GM18508 (cell line): ENCODE results near the gene SMURF2.
"Not testable (repeated sequence)": the region's sequence is repeated elsewhere in the genome, so short reads cannot be mapped to it uniquely, and the experiment has no call there.

ENCODE experiments used
- ATAC-seq: cut with Tn5 transposase; IDR thresholded peaks from one replicate; pipeline ENCODE4 v1.9.1; 2021; ENCODE audit warnings: moderate number of reproducible peaks; ENCODE audit not compliant: insufficient read depth, unreplicated experiment

The SMURF2 gene

DNA sequence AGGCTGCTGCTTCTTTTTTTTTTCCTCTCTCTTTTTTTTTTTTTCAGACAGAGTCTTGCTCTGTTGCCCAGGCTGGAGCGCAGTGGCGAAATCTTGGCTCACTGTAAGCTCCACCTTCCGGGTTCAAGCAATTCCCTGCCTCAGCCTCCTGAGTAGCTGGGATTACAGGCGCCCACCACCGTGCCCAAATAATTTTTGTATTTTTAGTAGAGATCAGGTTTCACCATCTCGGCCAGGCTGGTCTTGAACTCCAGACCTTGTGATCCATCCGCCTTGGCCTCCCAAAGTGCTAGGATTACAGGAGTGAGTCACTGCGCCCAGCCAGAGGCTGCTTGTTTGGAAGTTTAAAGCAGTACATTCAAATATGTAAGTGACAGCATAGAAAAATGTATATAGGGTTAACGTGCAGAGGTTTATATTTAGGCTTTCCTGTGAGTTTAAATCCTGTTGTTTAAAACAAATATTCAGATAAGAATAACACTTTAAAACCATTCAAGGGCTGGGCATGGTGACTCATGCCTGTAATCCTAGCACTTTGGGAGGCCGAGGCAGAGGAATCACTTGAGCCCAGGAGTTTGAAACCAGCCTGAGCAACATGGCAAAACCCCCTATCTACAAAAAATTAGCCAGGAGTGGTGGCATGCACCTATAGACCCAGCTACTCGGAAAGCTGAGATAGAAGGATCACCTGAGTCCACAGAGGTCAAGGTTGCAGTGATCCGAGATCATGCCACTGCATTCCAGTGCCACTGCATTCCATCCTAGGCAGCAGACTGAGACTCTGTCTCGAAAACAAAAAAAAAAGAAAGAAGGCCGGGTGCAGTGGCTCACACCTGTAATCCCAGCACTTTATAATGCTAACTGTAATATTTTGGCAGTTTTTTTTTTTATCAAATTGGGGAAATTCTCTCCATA lies 6.0 kb upstream of the SMURF2 start:
- not testable (repeated sequence) for ATAC-seq

DNA sequence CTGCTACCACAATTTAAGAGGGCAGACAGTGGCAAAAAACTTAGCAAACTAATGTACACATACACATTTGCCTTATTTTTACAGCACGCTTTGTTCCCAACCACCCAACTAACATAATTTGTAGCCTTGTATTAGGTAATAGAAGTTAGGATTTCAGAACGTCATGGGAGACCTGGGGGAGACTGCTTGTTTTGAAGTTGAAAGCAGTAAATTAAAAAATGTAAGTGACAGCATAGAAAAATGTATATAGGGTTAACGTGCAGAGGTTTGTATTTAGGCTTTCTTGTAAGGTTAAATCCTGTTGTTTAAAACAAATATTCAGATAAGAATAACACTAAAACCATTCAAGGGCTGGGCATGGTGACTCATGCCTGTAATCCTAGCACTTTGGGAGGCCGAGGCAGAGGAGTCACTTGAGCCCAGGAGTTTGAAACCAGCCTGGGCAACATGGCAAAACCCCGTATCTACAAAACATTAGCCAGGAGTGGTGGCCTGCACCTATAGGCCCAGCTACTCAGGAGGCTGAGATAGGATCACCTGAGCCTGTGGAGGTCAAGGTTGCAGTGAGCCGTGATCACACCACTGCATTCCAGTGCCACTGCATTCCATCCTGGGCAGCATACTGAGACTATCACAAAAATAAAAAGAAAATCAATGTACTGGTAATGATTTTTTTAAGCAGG lies 2.3 kb upstream of the SMURF2 start:
- ATAC-seq = not testable (repeated sequence)

DNA sequence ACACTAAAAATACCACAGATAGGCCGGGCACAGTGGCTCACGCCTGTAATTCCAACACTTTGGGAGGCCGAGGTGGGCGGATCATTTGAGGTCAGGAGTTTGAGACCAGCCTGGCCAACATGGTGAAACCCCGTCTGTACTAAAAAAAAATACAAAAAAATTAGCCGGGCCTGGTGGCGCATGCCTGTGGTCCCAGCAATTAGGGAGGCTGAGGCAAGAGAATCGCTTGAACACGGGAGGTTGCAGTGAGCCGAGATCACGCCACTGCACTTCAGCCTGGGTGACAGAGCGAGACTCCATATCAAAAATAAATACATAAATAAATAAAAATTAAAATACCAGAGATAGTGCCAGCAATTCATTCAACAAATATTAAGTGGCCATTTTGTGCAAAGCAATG lies 1.7 kb upstream of the SMURF2 start:
- not testable (repeated sequence) for ATAC-seq

DNA sequence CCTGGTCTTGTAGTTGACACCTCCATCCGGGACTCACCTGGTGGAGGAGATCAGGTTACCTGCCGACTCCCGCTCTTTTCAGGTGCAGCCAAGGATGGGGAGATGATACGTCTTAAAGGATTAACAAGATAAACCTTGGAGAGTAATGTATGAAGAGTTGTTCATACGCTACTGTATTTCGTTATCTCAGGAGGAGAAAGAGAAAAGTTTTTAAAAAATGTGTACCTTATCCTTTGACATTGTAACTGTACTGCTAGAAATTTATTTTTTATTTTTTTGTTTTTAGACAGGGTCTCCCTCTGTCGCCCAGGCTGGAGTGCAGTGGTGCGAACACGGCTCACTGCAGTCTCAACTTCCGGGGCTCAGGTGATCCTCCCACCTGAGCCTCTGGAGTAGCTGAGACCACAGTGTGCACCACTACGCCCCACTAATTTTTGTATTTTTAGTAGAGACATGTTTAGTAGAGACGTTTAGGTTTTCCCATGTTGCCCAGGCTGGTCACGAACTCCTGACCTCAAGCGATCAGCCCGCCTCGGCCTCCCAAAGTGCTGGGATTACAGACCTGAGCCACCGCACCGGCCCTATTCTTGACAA lies 764 bp upstream of the SMURF2 start:
- ATAC-seq = no peak

DNA sequence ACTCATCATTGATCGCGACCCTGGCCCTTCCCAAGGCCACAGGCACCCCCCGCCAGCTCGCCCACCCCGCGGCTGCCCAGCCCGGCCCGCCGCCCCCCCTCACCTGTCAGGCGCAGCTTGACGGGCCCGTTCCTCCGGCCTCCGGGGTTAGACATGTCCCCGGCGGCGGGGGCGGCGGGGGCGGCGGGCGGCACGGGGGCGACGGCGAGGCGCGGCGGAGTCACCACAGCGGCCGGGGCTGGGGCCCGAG lies 456 bp downstream of the SMURF2 start:
- ATAC-seq = no peak

DNA sequence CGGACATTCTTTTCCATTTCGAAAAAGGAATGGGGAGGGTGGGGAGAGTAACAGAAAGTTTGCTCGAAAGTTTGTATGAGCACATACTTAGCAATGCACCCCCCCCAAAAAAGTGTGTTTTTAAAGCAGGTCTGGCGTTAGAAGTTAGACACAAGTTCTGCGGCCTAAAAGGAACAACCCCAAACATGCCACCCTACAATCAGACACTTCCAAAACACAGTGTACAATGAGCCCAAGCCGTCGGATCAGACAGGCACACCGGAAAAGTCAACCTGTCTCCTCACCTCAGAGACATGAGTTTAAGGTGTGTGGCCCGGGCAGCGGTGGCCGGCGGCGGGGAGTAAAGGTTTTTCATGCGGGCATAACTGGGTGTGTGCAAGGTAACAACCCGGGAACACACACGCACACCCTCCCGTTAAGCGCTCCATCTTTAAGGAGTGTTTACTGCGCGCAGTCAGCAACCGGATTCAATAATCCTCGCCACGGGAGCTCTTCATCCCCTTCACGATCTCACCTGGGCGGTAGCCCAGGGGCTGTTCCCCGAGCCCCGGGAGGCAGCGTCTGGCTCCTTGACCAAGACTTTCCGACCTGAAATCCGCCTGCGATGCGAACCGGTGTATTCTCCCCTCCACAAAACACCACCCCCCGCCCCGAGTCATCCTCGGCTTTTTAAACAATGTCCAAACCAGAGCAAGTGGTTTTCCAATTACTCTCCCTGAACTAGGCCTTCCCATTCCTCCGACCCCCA lies 955 bp downstream of the SMURF2 start:
- not testable (repeated sequence) for ATAC-seq

DNA sequence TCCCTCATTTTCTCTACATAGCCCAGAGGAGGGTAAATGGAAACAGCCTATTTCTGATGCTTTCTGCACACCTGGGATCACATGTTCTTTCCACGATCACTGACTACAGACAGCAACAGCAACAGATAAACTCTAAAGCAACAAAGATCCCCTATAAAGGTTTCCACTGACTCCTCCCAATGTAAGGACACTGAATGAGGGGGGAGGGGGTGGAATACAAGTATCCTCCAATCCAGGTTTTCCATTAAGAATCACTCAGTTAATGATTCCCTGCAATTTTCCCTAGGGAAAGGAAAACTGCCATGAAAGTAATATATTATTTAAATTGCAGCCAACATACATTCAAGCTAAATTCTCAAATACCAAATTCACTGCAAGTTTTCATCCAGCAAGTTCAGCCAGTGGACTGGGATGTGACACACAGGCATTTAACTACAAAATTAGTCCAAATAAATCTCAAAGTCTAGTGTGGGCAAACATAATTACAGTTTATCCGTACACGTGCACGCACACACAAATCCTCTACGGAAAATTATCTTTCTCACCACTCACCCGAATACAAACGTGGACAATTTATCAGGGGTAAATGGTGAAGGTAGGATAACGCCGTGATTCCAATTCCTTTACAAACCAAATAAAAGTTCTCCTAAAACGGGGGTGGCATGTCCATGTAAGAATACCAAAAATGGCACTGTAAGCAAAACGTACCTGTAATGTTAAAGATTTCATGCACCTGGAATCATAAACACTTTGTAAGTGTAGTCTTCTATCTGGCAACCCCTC lies 1.7 kb downstream of the SMURF2 start:
- ATAC-seq = not testable (repeated sequence)

DNA sequence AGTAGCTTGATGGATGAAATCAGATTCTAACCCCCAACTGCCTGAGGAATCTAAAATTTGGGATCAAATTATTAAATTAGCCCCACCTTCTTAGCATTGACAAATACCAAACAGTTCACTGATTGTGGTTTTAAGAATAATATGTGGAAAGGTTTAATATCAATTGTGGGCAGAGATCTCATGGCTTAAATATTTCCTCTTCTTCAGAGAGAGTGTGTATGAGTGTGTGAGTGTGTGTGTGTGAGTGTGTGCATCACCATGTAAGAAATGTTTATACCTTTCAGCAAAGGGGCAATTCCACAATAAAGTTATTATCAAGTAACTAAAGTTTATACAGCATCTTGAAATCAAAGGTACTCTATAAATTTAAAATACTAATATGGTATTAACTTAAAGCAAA lies 3.2 kb downstream of the SMURF2 start:
- ATAC-seq = no peak

DNA sequence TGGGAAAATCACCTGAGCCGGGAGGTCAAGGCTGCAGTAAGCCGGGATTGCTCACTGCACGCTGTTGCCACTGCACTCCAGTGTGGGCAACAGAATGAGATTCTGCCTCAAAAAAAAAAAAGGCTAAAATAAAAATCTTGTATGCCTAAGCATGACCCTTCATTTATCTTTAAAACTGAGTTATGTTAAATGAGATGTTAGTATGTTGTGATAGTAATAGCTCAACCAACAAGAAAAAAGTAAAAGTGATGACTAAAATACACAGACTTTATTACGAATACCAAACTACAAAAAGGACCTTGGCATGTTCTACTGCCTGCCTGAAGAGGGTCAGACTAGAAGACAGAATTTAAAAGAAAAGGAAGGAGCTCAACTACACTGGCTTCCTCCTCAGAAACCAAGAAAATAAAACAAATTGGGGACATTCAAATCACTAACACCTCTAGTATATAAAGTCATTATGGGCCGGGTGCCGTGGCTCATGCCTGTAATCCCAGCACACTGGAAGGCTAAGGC lies 4.4 kb downstream of the SMURF2 start:
- ATAC-seq = no peak

DNA sequence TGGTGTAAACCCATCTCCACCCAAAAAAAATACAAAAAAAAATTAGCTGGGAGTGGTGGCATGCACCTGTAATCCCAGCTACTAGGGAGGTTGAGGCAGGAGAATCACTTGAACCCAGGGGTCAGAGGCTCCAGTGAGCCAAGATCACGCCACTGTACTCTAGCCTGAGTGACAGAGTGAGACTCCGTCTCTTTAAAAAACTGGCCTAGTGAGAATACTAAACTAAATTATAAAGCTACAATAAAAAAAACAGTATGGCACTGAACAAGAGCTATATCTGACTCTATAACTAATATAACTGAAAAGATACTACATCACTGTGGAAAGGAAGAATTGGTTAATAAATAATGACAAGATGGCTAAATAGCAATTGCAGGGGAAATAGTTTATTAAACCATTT lies 6.4 kb downstream of the SMURF2 start:
- ATAC-seq = no peak

DNA sequence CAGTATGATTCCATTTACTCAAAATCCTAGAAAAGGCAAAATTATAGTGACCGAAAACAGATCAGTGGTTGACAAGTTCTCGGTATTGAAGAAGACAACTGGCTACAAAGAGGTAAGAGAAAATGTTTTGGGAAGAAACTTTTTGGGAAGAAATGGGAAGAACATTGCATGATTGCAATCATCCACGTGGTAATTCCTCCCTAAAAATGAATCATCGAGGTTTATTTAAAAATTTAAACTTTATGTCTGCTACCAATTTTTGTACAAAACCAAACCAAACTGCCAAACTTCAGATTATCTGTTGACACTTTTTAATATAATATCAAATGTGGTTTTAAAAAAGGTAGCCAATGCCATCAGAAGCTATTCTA lies 8.1 kb downstream of the SMURF2 start:
- ATAC-seq = no peak

DNA sequence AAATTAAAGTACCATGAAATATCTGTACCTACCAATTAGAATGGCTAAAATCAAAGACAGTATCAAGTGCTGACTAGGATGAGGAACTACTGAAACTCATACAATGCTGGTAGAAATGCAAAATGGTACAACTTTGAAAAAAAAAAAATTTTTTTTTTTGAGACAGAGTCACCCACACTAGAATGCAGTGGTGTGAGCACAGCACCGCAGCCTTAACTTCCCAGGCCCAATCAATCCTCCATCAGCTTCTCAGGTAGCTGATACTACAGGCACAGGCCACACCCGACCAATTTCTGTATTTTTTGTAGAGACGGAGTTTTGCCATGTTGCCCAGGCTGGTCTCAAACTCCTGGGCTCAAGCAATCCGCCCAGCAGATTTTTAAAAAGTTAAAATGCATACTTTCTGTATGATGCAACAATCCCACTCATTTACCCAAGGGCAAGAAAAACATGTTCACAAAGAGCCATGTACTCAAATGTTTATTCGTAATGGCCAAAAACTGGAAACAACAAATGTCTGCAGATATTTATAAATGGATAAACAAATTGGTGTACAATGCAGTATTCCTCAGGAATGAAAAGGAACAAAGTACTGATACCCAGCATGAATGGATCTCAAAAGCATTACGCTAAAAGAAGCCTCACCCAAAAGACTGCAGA lies 8.7 kb downstream of the SMURF2 start:
- ATAC-seq = no peak

DNA sequence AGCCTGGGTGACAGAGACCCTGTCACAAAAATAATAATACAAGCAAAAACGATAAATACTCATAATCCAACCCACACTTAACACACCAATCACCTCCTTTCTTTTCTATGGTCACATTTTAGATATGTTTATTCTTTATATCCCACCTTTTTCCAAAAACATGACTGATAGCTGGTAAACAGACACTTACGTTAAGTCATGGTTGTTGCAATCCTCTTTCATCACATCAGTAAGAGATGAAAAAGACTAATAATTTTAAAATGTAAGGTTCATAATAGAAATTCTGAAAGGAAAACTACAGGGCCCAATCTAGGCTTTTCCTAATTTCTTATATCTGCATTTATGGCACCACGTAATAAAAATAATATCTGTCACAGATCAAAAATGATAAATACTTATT lies 10.2 kb downstream of the SMURF2 start:
- ATAC-seq = no peak

DNA sequence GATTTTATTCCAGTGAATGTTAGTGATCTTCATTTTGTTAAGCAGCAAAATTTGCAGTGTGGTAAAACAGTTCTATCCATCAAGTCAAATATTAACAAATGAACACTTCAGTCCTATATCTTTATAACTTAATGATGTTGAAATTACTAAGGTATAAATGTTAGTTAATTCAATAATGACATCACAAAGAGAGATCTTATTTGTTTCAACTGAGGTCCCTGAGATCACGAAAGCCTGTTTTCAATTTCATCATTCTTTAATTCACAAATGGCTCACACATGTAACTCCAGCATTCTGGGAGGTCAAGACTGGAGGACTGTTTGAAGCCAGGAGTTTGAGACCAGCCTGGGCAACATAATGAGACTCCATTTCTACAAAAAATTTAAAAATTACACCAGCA lies 13.9 kb downstream of the SMURF2 start:
- no peak for ATAC-seq

DNA sequence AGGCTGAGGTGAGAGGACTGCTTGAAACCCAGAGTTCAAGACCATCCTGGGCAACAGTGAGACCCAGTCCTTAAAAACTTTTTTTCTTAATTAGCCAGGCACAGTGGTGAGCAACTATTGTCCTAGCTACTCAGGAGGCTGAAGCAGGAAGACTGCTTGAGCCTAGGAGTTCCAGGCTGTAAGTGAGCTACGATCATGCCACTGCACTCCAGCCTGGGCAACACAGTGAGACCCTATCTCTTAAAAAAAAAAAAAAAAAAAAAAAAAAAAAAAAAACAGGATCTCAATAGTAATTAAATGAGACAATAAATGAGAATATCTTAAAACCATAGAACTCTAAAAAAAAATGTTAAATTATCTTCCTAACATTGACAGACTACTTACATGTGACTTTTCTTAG lies 14.3 kb downstream of the SMURF2 start:
- ATAC-seq = no peak

DNA sequence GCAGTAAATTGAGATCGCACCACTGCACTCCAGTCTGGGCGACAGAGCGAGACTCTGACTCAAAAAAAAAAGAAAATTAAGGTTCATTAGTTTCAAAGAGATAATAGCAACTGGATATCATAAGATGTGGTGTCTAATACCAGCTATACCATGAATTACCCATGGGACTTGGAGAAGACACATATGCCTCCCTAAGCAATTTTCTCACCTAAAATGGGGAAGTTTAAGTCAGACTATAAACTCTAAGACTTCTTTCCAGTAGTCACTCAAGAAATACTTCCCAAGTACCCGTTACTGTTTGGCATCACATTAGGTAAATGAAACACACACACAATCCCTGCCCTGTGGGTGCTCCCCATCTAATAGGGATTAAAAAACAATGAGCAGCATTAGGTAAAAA lies 22.6 kb downstream of the SMURF2 start:
- no peak for ATAC-seq

DNA sequence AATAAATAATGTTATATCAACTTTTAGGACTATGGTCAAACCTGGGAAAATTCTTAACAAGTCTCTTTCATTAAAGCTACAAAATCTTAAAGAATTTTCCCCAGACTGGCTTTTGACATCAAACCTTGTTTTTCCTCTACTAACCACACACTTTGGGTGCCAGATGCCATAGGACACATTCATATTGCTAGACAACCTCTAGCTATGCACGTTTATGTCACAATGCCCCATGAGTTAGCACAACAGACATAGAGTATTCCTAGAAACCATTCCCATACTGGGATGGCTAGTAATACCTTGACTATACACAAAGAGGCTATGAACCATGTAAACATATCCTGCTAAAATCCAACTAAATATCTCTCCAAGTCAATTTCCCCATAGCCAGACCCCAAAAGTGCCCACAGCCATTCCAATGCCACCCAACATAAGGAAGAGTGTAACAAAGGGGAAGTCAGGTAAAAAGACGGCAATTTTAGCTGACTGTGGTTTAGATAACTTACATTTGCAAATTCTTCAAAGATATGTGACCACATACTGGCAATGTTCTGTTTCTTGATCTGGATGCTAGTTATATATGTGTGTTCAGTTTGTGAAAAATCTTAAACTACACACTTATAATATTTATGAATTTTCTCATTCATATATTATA lies 23.4 kb downstream of the SMURF2 start:
- ATAC-seq = no peak

DNA sequence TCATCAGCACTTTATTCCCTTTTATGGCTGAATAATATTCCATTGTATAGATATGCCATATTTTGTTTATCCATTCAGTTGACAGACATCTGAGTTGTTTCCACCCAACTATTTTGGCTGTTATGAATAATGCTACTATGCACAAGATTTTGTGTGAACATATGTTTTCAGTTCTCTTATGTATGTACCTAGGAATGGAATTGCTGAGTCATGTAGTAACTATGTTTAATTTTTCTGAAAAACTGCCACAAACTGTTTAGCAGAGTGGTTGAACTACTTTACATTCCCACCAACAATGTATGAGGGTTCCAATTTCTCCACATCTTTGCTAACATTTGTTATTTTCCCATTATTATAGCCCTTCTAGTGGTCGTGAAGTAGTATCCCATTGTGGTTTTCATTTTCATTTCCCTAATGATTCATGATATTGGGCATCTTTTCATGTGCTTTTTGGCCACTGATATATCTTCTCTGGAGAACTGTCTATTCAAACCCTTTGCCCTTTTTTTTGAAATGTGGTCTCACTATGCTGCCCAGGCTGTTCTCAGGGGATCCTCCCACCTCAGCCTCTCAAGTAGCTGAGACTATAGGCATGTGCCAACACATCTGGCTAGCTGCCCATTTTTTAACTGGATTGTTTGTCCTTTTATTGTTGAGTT lies 26.3 kb downstream of the SMURF2 start:
- peak; percentile 47 for ATAC-seq
